Liver (tissue), 9 donors: ENCODE results near the gene NDUFB7. TPM values are rescaled to one million over a fixed set of nuclear protein-coding genes. Genes with fewer than 3 reads are reported as not detected.
A peak's percentile ranks its signal among the peaks of the same experiment; 100 is the strongest.
"Not testable (repeated sequence)": the region's sequence is repeated elsewhere in the genome, so short reads cannot be mapped to it uniquely, and the experiment has no call there.

Experiments
- DNase-seq: peaks from one replicate; pipeline ENCODE4 v3.0.0-alpha.2; 2017; ENCODE audit warnings: low spot score
- H3K27ac ChIP-seq, 2 donors: one replicate each; pipeline ENCODE4 v1.7.0; 2013; ENCODE audit warnings: inconsistent platforms in 2 of 2, low read length in 2 of 2, control low read depth in 1 of 2, low read depth in 1 of 2, mild to moderate bottlenecking in 1 of 2
- H3K27me3 ChIP-seq, 4 donors: one replicate each; pipeline versions ENCODE4 v1.6.1 to v1.7.0; 2013; ENCODE audit warnings: low read length in 3 of 4, inconsistent platforms in 1 of 4, mild to moderate bottlenecking in 1 of 4, moderate library complexity in 1 of 4; ENCODE audit not compliant: control insufficient read depth in 4 of 4, insufficient read depth in 4 of 4
- H3K36me3 ChIP-seq, 4 donors: one replicate each; pipeline versions ENCODE4 v1.6.1 to v1.7.0; 2013; ENCODE audit warnings: low read length in 3 of 4, mild to moderate bottlenecking in 3 of 4, low read depth in 1 of 4, moderate library complexity in 1 of 4; ENCODE audit not compliant: control insufficient read depth in 4 of 4, insufficient read depth in 3 of 4
- H3K4me1 ChIP-seq, 4 donors: one replicate each; pipeline versions ENCODE4 v1.6.1 to v1.7.0; 2013; ENCODE audit warnings: low read length in 3 of 4, mild to moderate bottlenecking in 3 of 4, moderate library complexity in 1 of 4; ENCODE audit not compliant: control insufficient read depth in 4 of 4, insufficient read depth in 4 of 4
- H3K4me3 ChIP-seq, 3 donors: one replicate each; pipeline versions ENCODE4 v1.6.1 to v1.7.0; 2013; ENCODE audit warnings: low read length in 3 of 3, control low read depth in 1 of 3, low read depth in 1 of 3, mild to moderate bottlenecking in 1 of 3
- H3K9ac ChIP-seq, 2 donors: one replicate each; pipeline ENCODE4 v1.7.0; 2013; ENCODE audit warnings: low read length in 2 of 2, mild to moderate bottlenecking in 2 of 2, moderate library complexity in 2 of 2, control low read depth in 1 of 2, low read depth in 1 of 2
- H3K9me3 ChIP-seq, 4 donors: one replicate each; pipeline versions ENCODE4 v1.6.1 to v1.7.0; 2013; ENCODE audit warnings: low read length in 3 of 4; ENCODE audit not compliant: control insufficient read depth in 4 of 4
- ATF3 ChIP-seq: IDR thresholded peaks from 2 replicates; pipeline ENCODE4 v1.6.1; 2016; ENCODE audit warnings: antibody characterized with exemption
- CTCF ChIP-seq: fragments of 150-350 bp; IDR thresholded peaks from 2 replicates; pipeline ENCODE4 v1.5.1; 2017; ENCODE audit warnings: improper control_type of control experiment, low read depth, low read length; ENCODE audit not compliant: missing input control
- FOXA1 ChIP-seq: IDR thresholded peaks from 2 replicates; pipeline ENCODE4 v1.6.1; 2016; ENCODE audit warnings: antibody characterized with exemption
- FOXA2 ChIP-seq: IDR thresholded peaks from 2 replicates; pipeline ENCODE4 v1.6.1; 2016; ENCODE audit warnings: antibody characterized with exemption
- HNF4A ChIP-seq, 2 donors: conservative IDR thresholded peaks; 2 replicates each; pipeline ENCODE4 v1.6.1; 2016; ENCODE audit warnings: antibody characterized with exemption in 2 of 2, mild to moderate bottlenecking in 2 of 2
- JUND ChIP-seq, 2 donors: IDR thresholded peaks; 2 replicates each; pipeline ENCODE4 v1.6.1; 2016; ENCODE audit warnings: antibody characterized with exemption in 2 of 2
- MAX ChIP-seq: IDR thresholded peaks from 2 replicates; pipeline ENCODE4 v1.6.1; 2016; ENCODE audit warnings: antibody characterized with exemption
- NR2F2 ChIP-seq: IDR thresholded peaks from 2 replicates; pipeline ENCODE4 v1.6.1; 2016; ENCODE audit warnings: antibody characterized with exemption
- RAD21 ChIP-seq, 2 donors: IDR thresholded peaks; 2 replicates each; pipeline ENCODE4 v1.6.1; 2016; ENCODE audit warnings: antibody characterized with exemption in 2 of 2, mild to moderate bottlenecking in 2 of 2
- RXRA ChIP-seq, 2 donors: IDR thresholded peaks; 2 replicates each; pipeline ENCODE4 v1.6.1; 2017 to 2018; ENCODE audit warnings: antibody characterized with exemption in 2 of 2, mild to moderate bottlenecking in 1 of 2
- SP1 ChIP-seq: IDR thresholded peaks from 2 replicates; pipeline ENCODE4 v1.6.1; 2018; ENCODE audit warnings: antibody characterized with exemption, mild to moderate bottlenecking
- TAF1 ChIP-seq: conservative IDR thresholded peaks from 2 replicates; pipeline ENCODE4 v1.6.1; 2016; ENCODE audit warnings: antibody characterized with exemption, mild to moderate bottlenecking
- ZBTB33 ChIP-seq: IDR thresholded peaks from 2 replicates; pipeline ENCODE4 v1.6.1; 2016; ENCODE audit warnings: antibody characterized with exemption
- WGBS: extraction: QIAGEN DNeasy Blood & Tissue Kit; methylation state at CpG from one replicate; pipeline ENCODE4 v1.1.7; 2013; 5-methylcytosine and 5-hydroxymethylcytosine counted together
- polyA plus RNA-seq, 2 donors: library from polyadenylated mRNA; stranded (reverse) in 1 of 2; unstranded in 1 of 2; fragments of 200-250 nt in 1 of 2; fragments of >200 nt in 1 of 2; fragmentation: Nextera tagmentation in 1 of 2; extraction: Ambion mirVana in 1 of 2; gene quantifications; one replicate each; pipeline versions ENCODE4 v1.2.1 to v1.2.3, GENCODE V29; 2013 to 2015
- total RNA-seq, 2 donors: library from RNA; depleted of rRNA; stranded (reverse); fragments of >200 nt; gene quantifications; one replicate each; pipeline ENCODE4 v1.2.3, GENCODE V29; 2014
- donor health status: healthy.
- donor health status: healthy.
- donor health status: healthy.
- donor health status: healthy.
- donor health status: healthy.

Gene NDUFB7
- total and polyA plus RNA-seq, 4 donors: 110 to 293 (median 252) TPM

- H3K36me3 ChIP-seq: no peaks in the 10 kb centered on the region
- peaks cover 25 to 54% (median 42%) of the 10 kb centered on the region in 4 donors for H3K4me1 ChIP-seq
- H3K9me3 ChIP-seq: no peaks in the 10 kb centered on the region
- TF ChIP-seq FOXA1: no peak
- no peak for TF ChIP-seq HNF4A (conservative IDR thresholded peaks at IDR 0.05)
- no peak for TF ChIP-seq CTCF
- no peak for TF ChIP-seq JUND (IDR thresholded peaks at IDR 0.05)
- TF ChIP-seq FOXA2: no peak
- TF ChIP-seq SP1: no peak
- no peak for TF ChIP-seq TAF1
- DNase-seq: no peak
- 89% methylated on average over 35 of the region's 35 CpGs for WGBS
- peak overlapping the region; percentile 80 to 92 for H3K27ac ChIP-seq
- H3K9ac ChIP-seq: peak overlapping the region in 1 of 2 donors; percentile 46
- H3K4me3 ChIP-seq: no peak overlapping the region
- no peaks in the 10 kb centered on the region for H3K27me3 ChIP-seq
These were observed 18.6 kb downstream of the NDUFB7 start for GRCh38 chr19:14553042-14553938.

GRCh38 chr19:14552006-14552360, 19.9 kb downstream of the NDUFB7 start:
- WGBS: 91% methylated on average over 8 of the region's 8 CpGs
- not testable (repeated sequence) for H3K4me3 ChIP-seq, H3K9ac ChIP-seq, H3K27ac ChIP-seq, DNase-seq, H3K36me3 ChIP-seq, H3K27me3 ChIP-seq, H3K9me3 ChIP-seq
- peaks cover 24 to 54% (median 42%) of the 10 kb centered on the region in 4 donors for H3K4me1 ChIP-seq

- H3K9ac ChIP-seq, H3K36me3 ChIP-seq, H3K9me3 ChIP-seq, H3K4me3 ChIP-seq, H3K27me3 ChIP-seq: not testable (repeated sequence)
- Histone ChIP-seq H3K4me1 (peaks cover 20 to 49% (median 39%) of the 10 kb centered on the region in 4 donors), H3K27ac (peak overlapping the region in 1 of 2 donors; percentile 54)
- WGBS: 67% methylated on average over 12 of the region's 12 CpGs
- DNase-seq: peak; percentile 74
These were observed 20.5 kb downstream of the NDUFB7 start for GRCh38 chr19:14551134-14552005.

- Histone ChIP-seq H3K4me3 (no peak overlapping the region), H3K4me1 (peaks cover 19 to 48% (median 42%) of the 10 kb centered on the region in 4 donors), H3K27me3 (no peaks in the 10 kb centered on the region), H3K9me3 (no peaks in the 10 kb centered on the region), H3K36me3 (no peaks in the 10 kb centered on the region), H3K27ac (peak overlapping the region; percentile 53 to 68), H3K9ac (peak overlapping the region in 1 of 2 donors; percentile 66)
- no peak for DNase-seq
- 30% methylated on average over 15 of the region's 15 CpGs for WGBS
- TF ChIP-seq SP1: peak; percentile 47
- TF ChIP-seq CTCF: no peak
- no peak for TF ChIP-seq ATF3
- TF ChIP-seq HNF4A (conservative IDR thresholded peaks at IDR 0.05): peak; percentile 52 to 54
- no peak for TF ChIP-seq NR2F2
- no peak for TF ChIP-seq RAD21 (IDR thresholded peaks at IDR 0.05)
- peak; percentile 16 for TF ChIP-seq MAX
- no peak for TF ChIP-seq ZBTB33
- peak in 1 of 2 donors; percentile 32 for TF ChIP-seq RXRA (IDR thresholded peaks at IDR 0.05)
These were observed 21.6 kb downstream of the NDUFB7 start for GRCh38 chr19:14550201-14550754.
